Activated CD8-positive, alpha-beta memory T cell treated with anti-CD3 and anti-CD28 coated beads for 48 hours (primary cell): ENCODE results near the gene KCNJ10.

Experiments used
- DNase-seq, 3 experiments: peaks; one replicate each; pipeline ENCODE4 v3.0.0-alpha.2; 2020; ENCODE audit warnings: low read depth in 2 of 3, low spot score in 2 of 3

The KCNJ10 gene

GRCh38 chr1:160099716-160100375 is 29.9 kb upstream of the KCNJ10 start:
- DNase-seq = no peak

GRCh38 chr1:160098852-160099561 is 29.0 kb upstream of the KCNJ10 start:
- peak; percentile 88 to 96 (median 92) for DNase-seq

- peak; percentile 79 to 96 (median 92) for DNase-seq
Measured at GRCh38 chr1:160097911-160098851, 28.2 kb upstream of the KCNJ10 start, which contains the start of gene IGSF8. Gene IGSF8 (minus strand): TSS chr1:160098619. CDS start chr1:160098472, 147 bp downstream.

GRCh38 chr1:160097151-160097910 is 27.4 kb upstream of the KCNJ10 start:
- no peak for DNase-seq

- DNase-seq = no peak
Measured at GRCh38 chr1:160096274-160097116, 26.5 kb upstream of the KCNJ10 start.

- no peak for DNase-seq
Measured at GRCh38 chr1:160095382-160096105, 25.6 kb upstream of the KCNJ10 start.

- DNase-seq = no peak
Measured at GRCh38 chr1:160094806-160095205, 24.8 kb upstream of the KCNJ10 start.

GRCh38 chr1:160094291-160094625 is 24.3 kb upstream of the KCNJ10 start:
- no peak for DNase-seq

GRCh38 chr1:160093624-160094290 is 23.8 kb upstream of the KCNJ10 start:
- DNase-seq = no peak

GRCh38 chr1:160093069-160093395 is 23.1 kb upstream of the KCNJ10 start:
- DNase-seq = no peak

GRCh38 chr1:160092366-160093068 is 22.6 kb upstream of the KCNJ10 start:
- DNase-seq = no peak

GRCh38 chr1:160091666-160092223 is 21.8 kb upstream of the KCNJ10 start:
- no peak for DNase-seq

GRCh38 chr1:160090760-160091159 is 20.8 kb upstream of the KCNJ10 start:
- DNase-seq = no peak

- DNase-seq = no peak
Measured at GRCh38 chr1:160089883-160090282, 19.9 kb upstream of the KCNJ10 start.

- DNase-seq = no peak
Measured at GRCh38 chr1:160087118-160087662, 17.2 kb upstream of the KCNJ10 start.

GRCh38 chr1:160086456-160086892 is 16.5 kb upstream of the KCNJ10 start:
- DNase-seq = no peak

GRCh38 chr1:160085686-160086455 is 15.9 kb upstream of the KCNJ10 start:
- peak; percentile 56 to 77 (median 69) for DNase-seq
